Measurements from ENCODE around the gene MGAT4A. TPM values are rescaled to one million over a fixed set of nuclear protein-coding genes. Genes with fewer than 3 reads are reported as not detected.

MGAT4A gene
- total and polyA plus RNA-seq, 10 of the 15 experiments (the other 5 are each of a cell fraction or from before 2014, with no cell fraction given), result 4.3 to 23.4 (median 13.6) TPM

GRCh38 chr2:98583816-98584618 is 146.9 kb downstream of the MGAT4A start (continued):
- TF ChIP-seq PAX5 (IDR thresholded peaks at IDR 0.05; ENCODE audit: borderline replicate concordance, low read depth, low read length), result no peak

- CTCF ChIA-PET, result interaction anchor here (1.1 to 1.2 kb wide), 2 partner anchors 14 to 18 kb away, joined by 3 to 4 read pairs; no protein-coding TSS in a partner anchor
- Histone ChIP-seq H3K4me2 (ENCODE audit: control insufficient read depth, insufficient read depth) (no peak overlapping the region), H3K9ac (ENCODE audit: control insufficient read depth, insufficient read depth, low read length) (no peak overlapping the region), H3K79me2 (ENCODE audit: control insufficient read depth, insufficient read depth, low read length) (no peaks in the 10 kb centered on the region), H3K9me3 (replicated peaks; ENCODE audit: control insufficient read depth, insufficient read depth, low read length) (no peaks in the 10 kb centered on the region), H3K36me3 (ENCODE audit: control insufficient read depth in 2 of 2, insufficient read depth in 2 of 2, low read length in 1 of 2) (peaks cover 26 to 33% of the 10 kb centered on the region in 2 experiments), H3K4me1 (ENCODE audit: control insufficient read depth, insufficient read depth, low read length) (peaks cover 8% of the 10 kb centered on the region; the same call in 1 of the 2 replicates), H4K20me1 (ENCODE audit: control insufficient read depth, insufficient read depth) (no peaks in the 10 kb centered on the region; the same call in 1 of the 2 replicates), H3K4me3 (no peak overlapping the region), H3K27me3 (replicated peaks in 1 of 2; ENCODE audit: control insufficient read depth in 2 of 2, insufficient read depth in 2 of 2, low read length in 1 of 2) (no peaks in the 10 kb centered on the region), H3K27ac (ENCODE audit: control insufficient read depth, insufficient read depth) (no peak overlapping the region), H2AFZ (ENCODE audit: control insufficient read depth, low read depth, low read length) (no peak overlapping the region)
- FAIRE-seq, result no peak
- no peak for DNase-seq (ENCODE audit: low read depth, low spot score)
- in situ Hi-C loops (cut with MboI) (no loop called here), intact Hi-C loops (cut with micrococcal nuclease; ENCODE audit: unreplicated experiment) (loop anchor here (10.0 kb wide), 1 partner anchor 482 kb away; no protein-coding TSS in a partner anchor)
- RAD21 ChIA-PET (ENCODE audit: unreplicated experiment), result no interaction called here
- SMC1A ChIA-PET (ENCODE audit: uncharacterized antibody, unreplicated experiment), result interaction anchor here (0.8 kb wide), 1 partner anchor 122 kb away, joined by 3 read pairs; no protein-coding TSS in a partner anchor
- no peak for ATAC-seq
- POLR2A ChIA-PET, result no interaction called here
- BruUV-seq (replicated peaks), result no TSS peak
- 86% methylated on average over 7 of the region's 7 CpGs for WGBS (ENCODE audit: insufficient coverage, insufficient replicate concordance, low lambda C conversion rate, missing lambda C conversion rate)
- no peak for TF ChIP-seq ZNF24 (IDR thresholded peaks at IDR 0.05)
- TF ChIP-seq HCFC1 (IDR thresholded peaks at IDR 0.05; ENCODE audit: low read length), result no peak
- no peak for TF ChIP-seq MEF2A (IDR thresholded peaks at IDR 0.05; ENCODE audit: insufficient read depth, low read depth, low read length)
- TF ChIP-seq ZBED1 (IDR thresholded peaks at IDR 0.05; ENCODE audit: borderline replicate concordance), result no peak
- no peak for TF ChIP-seq ATF2 (IDR thresholded peaks at IDR 0.05; ENCODE audit: low read length)
- no peak for TF ChIP-seq MAX (IDR thresholded peaks at IDR 0.05; ENCODE audit: low read depth, low read length)
- TF ChIP-seq CEBPB (IDR thresholded peaks at IDR 0.05; ENCODE audit: borderline replicate concordance in 1 of 2, low read depth in 2 of 2, low read length in 2 of 2), result no peak
- no peak for TF ChIP-seq SMAD1 (IDR thresholded peaks at IDR 0.05; ENCODE audit: low read depth, partially characterized antibody)
- no peak for TF ChIP-seq ZZZ3 (IDR thresholded peaks at IDR 0.05; ENCODE audit: control insufficient read depth, insufficient read length, low read depth)
- no peak for TF ChIP-seq ZSCAN29 (IDR thresholded peaks at IDR 0.05)
- no peak for TF ChIP-seq EP300 (IDR thresholded peaks at IDR 0.05; ENCODE audit: borderline replicate concordance in 1 of 2, control insufficient read depth in 1 of 2, low read depth in 2 of 2, low read length in 2 of 2)
- no peak for TF ChIP-seq PRDM15 (CRISPR knock-in tag; IDR thresholded peaks at IDR 0.05)
- no peak for TF ChIP-seq JUNB (IDR thresholded peaks at IDR 0.05)
- no peak for TF ChIP-seq BHLHE40 (IDR thresholded peaks at IDR 0.05; ENCODE audit: borderline replicate concordance in 1 of 2, low read depth in 2 of 2, low read length in 1 of 2)
Observed at GRCh38 chr2:98583276-98583675, 147.7 kb downstream of the MGAT4A start.

All from GM12878 (cell line).